HG03060 (cell line): Measurements from ENCODE around the gene SLC35B2.
A peak's percentile ranks its signal among the peaks of the same experiment; 100 is the strongest.

Experiments used
- ATAC-seq: cut with Tn5 transposase; IDR thresholded peaks from one replicate; pipeline ENCODE4 v1.9.1; 2021; ENCODE audit warnings: low read depth, moderate number of reproducible peaks; ENCODE audit not compliant: unreplicated experiment

Gene SLC35B2

GRCh38 chr6:44269178-44269920, 12.0 kb upstream of the SLC35B2 start:
- ATAC-seq, result no peak

DNA sequence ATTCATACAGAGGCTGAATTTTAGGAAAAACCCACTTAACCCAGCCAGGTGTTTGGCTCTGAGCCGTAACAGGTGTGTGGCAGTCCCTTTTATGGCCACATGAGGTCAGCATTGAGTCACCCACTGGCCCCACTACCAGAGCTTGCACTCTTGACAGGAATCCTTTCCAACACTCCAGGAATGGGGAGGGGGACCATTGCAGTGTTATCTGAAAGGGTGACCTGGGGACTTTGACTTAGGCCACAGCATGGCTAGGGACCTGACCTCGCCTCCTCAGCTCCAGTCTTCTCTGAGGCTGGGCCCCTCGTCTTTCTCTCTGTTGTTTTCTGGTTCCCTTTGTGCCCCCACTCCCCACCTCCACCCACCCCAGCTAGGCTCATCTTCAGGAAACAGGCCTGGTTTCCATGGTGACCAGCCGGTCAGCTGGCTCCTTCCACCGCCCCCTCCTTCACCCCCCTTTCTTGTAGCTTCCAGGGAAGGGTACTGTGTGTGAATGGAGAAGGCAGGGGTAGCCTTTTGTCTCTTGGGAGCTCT, 10.8 kb upstream of the SLC35B2 start:
- no peak for ATAC-seq

DNA sequence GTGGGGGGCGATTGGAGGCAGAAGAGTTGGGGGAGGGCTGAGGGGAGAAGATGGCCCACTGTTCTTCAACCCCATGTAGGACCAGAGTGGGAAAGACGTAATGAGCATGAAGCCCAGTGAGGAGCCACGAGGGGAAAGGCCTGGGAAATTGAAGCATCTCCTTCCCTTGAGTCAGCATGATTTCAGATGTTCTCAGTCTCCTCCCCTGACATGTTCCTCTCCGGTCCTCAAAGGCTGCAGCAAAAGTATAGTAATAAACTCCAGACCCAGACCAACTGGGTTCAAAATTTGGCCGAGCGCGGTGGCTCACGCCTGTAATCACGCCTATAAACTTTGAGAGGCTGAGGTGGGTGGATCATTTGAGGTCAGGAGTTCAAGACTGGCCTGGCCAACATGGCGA, 9.9 kb upstream of the SLC35B2 start:
- no peak for ATAC-seq

DNA sequence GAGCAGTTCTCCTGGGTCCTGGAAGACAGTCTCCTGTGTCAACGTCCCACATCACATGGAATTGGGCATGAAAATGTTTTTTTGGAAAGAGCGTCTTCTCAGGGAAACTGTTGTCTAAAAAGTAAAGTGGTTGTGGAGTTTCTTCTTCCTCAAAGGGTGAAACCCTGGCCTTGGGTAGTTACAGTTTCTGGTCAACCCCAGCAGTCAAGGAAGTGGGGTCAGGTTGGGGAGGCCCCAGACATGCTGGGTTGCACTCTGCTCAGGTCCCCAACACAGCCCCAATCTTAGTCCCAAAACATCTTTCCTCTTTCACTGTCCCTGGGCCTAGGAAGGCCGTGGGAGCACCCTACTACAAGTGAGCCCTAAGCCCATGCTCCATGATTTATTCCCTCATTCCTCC, 9.0 kb upstream of the SLC35B2 start:
- no peak for ATAC-seq

DNA sequence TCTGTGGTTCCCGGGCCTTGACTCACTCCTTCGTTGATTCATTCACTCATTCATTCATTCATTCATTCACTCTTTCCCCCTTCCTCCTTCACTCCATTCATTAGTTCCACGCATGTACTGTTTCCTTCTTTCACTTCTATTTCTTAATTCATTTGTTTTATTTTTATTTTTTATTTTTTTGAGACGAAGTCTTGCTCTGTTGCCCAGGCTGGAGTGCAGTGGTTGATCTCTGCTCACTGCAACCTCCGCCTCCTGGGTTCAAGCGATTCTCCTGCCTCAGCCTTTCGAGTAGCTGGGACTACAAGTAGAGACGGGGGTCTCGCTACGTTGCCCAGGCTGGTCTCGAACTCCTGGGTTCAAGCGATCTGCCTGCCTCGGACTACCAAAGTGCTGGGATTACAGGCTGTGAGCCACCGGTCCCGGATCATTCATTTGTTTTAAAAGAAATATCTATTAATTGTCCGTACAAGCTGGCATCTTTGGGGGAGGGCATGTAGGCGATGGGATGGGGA, 8.4 kb upstream of the SLC35B2 start:
- peak; percentile 29 for ATAC-seq

GRCh38 chr6:44265007-44265721, 7.8 kb upstream of the SLC35B2 start, which contains the start of gene NFKBIE:
NFKBIE (minus strand) TSS chr6:44265551; CDS start chr6:44265346, 205 bp downstream.
- ATAC-seq, result peak; percentile 4

GRCh38 chr6:44264154-44265006, 7.1 kb upstream of the SLC35B2 start:
- ATAC-seq, result no peak

- ATAC-seq, result no peak
Measured at GRCh38 chr6:44263354-44264100, 6.2 kb upstream of the SLC35B2 start.

- ATAC-seq, result no peak
Measured at GRCh38 chr6:44262467-44263353, 5.4 kb upstream of the SLC35B2 start.

- no peak for ATAC-seq
Measured at GRCh38 chr6:44261581-44261980, 4.3 kb upstream of the SLC35B2 start.

DNA sequence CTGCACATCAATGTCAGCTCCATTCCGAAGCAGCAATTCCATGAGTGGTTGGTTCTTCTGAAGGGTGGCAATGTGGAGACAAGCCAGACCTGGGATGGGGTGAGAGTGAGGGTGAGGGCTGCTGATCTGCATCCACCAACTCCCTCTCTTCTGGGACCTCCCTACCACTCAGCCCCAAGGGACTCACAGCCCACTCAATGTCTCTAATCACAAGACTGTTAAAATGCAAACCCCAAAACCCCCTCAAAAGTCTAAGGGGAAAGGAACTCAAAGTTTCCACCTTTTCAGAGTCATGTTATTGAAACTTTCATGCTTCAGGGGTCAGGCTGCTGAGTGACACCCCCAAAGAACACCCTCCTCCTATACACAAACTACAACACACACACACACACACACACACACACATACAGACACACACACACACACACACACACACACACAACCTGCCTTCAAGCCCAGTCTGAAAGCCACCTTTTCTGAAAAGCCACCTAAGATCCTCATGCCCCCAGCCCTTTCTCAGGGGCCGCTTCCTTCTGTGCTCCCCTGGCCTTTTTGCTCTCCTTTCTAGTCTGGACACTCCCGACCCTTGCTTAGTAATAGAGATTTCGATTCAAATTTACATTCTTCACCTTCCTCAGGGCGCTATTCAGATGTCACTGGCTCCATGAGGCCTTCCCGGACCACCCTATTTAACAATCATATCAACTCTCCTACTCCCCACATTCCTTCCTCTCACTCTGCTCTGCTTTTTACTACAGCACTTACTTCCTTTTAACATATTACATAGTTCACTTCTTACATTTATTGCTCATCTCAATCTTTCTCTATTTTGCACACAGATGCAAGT, 3.3 kb upstream of the SLC35B2 start:
- ATAC-seq, result no peak

DNA sequence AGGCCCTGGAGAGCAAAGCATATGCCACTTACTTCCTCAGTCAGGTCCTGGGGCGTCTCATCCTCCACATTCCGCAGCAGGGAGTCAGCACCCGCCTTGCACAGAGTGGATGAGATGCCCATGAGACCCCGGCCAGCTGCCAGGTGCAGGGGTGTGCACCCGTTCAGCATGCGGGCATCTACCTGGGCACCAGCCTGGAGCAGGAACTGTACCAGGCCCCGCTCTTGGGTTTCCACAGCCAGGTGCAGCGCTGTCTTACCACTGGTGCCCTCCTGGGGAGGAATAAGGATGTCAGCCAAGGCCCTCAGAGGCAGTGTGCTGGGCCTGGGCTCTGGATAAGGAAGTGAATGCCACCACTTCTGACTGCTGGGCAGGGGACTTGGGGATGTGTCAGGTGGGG, 2.7 kb upstream of the SLC35B2 start:
- ATAC-seq, result no peak

DNA sequence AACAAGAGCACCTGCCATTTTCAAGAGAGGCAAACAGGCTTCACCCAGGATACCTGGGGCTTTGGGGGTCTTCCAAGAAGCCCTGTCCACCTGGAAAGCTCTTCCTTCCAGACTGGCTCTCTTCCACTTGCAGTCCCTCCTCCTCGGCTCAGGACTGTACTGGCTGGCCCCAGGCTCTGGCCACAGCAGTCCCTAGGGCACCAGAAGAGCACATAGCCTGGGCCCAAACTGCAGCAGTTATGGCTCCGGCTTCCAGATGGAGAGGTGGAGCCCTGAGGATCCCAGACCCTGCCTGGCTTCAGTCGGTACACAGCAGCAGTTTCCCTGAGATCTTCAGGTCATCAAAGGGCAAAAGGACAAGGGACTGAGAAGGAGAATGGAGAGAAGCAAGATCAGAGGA, 1.6 kb upstream of the SLC35B2 start:
- no peak for ATAC-seq

DNA sequence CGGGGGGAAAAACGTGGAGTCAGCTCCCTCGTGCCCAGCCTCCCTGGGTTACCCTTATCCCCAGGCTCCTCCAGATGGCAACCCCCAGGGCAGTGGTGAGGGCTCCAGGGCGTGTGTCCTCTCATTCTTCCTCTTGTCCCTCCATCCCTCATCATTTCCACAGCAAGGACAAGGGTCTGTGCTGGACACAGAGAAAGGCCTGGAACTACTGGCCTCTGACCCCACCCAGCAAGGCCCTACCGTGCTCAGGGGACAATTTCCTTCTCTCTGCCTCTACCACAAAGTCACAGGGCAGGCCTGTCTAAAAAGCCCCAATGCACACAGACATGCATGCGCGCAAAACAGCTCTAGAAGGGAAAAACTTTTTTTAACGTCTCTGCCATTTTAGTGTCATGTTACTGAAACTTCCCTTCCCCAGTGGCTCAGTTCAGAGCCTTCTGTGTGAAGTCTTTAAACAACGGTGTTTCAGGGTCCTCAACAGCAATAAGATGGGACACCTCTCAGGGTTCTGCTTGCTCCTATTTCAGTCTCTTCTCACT, 1.1 kb upstream of the SLC35B2 start:
- no peak for ATAC-seq

DNA sequence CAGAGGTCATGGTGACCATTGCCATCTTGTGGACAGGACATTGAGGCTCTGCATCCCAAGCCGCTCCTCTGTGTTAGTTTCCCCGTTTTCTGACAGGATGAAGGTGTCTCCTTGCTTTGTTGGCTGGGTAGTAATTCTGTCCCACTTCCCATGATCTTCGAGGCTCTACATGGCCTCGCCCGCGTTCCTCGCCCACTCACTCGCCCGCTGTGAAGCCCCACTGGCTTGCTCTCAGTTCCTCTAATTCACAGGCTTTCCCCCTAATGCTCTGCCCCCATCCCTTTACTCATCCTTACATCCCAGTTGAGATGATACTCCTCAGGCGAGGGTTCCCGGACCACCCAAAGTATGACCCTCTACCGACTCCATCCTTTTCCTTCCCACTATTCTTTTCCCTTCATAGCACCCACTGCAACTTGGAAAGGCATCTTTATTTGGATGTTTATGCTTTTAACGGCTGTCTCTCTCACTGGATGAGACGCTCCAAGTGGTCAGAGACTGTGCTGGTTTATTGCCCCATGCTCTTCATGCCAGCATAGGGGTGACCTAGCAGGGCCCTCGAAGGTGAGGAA, 511 bp upstream of the SLC35B2 start:
- no peak for ATAC-seq

GRCh38 chr6:44256775-44257024, 628 bp downstream of the SLC35B2 start:
- no peak for ATAC-seq

DNA sequence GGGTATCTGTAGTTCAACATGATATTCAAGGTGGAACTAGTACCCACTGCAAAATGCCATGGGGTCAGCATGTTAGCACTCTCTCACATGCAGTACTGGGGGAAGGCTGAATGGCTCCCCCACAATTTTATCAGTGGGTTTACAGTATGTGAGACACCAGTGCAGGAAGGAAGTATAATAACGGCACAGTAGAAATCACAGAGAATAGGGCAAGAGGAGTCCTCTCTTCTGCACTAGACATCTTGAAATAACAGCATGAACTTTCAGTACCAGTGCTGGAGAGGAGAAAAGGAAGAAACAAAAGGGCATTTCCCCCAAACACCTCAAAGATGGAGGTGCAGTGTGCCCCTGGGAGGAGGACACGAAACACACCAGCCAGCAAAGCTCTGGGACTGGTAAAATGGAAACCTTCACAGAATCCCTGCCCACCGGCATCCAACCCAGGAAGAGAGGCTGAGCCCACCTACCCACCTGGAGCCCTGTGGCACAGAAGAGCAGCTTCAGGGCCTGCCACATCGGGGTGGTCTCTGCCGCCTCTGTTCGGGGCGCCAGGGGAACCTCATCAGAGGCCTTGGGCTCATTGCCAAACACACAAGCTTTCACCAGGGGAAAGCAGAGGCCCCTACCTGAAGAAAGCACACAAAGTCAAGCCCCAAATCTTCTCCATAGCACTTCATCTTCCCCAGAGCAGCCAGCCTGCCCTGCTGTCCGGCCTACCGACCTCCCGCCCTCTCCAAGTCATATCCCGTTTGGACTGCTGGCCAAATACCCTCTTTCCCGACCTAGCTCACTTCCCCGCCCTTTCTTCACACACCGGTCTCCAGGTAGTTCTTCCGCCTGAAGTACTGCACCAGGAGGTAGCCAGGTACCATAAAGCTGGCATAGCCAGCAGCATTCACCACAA, 1.2 kb downstream of the SLC35B2 start:
- no peak for ATAC-seq
